GM12801 (cell line): ENCODE data around the gene MAZ.

ENCODE experiments used
- CTCF ChIP-seq: IDR thresholded peaks from one replicate; pipeline ENCODE4 v1.5.1; 2011; ENCODE audit warnings: control low read depth; ENCODE audit not compliant: insufficient read length; ENCODE audit errors: extremely low read depth

Gene MAZ

GRCh38 chr16:29857133-29857760 lies 50.9 kb downstream of the MAZ start:
- TF ChIP-seq CTCF = no peak

- no peak for TF ChIP-seq CTCF
These were observed 52.0 kb downstream of the MAZ start for GRCh38 chr16:29858149-29858849.

- no peak for TF ChIP-seq CTCF
These were observed 52.6 kb downstream of the MAZ start for GRCh38 chr16:29858974-29859373.

GRCh38 chr16:29860218-29860617 lies 53.9 kb downstream of the MAZ start:
- no peak for TF ChIP-seq CTCF
